SK-N-SH treated with all-trans-retinoic acid at 6 μM for 48 hours (cell line): ENCODE results near the gene NACAD.
A peak's percentile ranks its signal among the peaks of the same experiment; 100 is the strongest.

Experiments used
- ATAC-seq: fragments of 200-7000 bp; cut with Tn5 transposase; 3 replicates; pipeline ENCODE4 v1.9.1; 2020; ENCODE audit warnings: mild to moderate bottlenecking, moderate library complexity
- ARNTL ChIP-seq: fragments of 450-650 bp; formaldehyde crosslinking; IDR thresholded peaks from 2 replicates; pipeline ENCODE4 v1.5.0; 2020; ENCODE audit warnings: low read depth, mild to moderate bottlenecking, moderate library complexity, borderline replicate concordance
- BACH2 ChIP-seq: fragments of 250-450 bp; sonication (Bioruptor Pico); IDR thresholded peaks from 2 replicates; pipeline ENCODE4 v1.9.0; 2021; ENCODE audit warnings: mild to moderate bottlenecking, borderline replicate concordance
- CREB5 ChIP-seq: fragments of 250-450 bp; sonication (Bioruptor Pico); IDR thresholded peaks from 2 replicates; pipeline ENCODE4 v1.5.1; 2020; ENCODE audit warnings: low read depth, mild to moderate bottlenecking, moderate library complexity
- CSDC2 ChIP-seq: fragments of 250-450 bp; sonication (Bioruptor Pico); IDR thresholded peaks from 2 replicates; pipeline ENCODE4 v1.5.0; 2020; ENCODE audit warnings: mild to moderate bottlenecking, moderate library complexity
- CSRNP3 ChIP-seq: fragments of 250-450 bp; sonication (Bioruptor Pico); IDR thresholded peaks from 2 replicates; pipeline ENCODE4 v1.5.1; 2021; ENCODE audit warnings: mild to moderate bottlenecking, moderate library complexity
- ESRRG ChIP-seq: fragments of 250-450 bp; sonication (Bioruptor Pico); IDR thresholded peaks from 2 replicates; pipeline ENCODE4 v1.6.1; 2021; ENCODE audit warnings: mild to moderate bottlenecking
- GLIS3 ChIP-seq: fragments of 250-450 bp; sonication (Bioruptor Pico); IDR thresholded peaks from 2 replicates; pipeline ENCODE4 v1.5.0; 2020; ENCODE audit warnings: mild to moderate bottlenecking, moderate library complexity
- OSR1 ChIP-seq: fragments of 250-450 bp; sonication (Bioruptor Pico); IDR thresholded peaks from 2 replicates; pipeline ENCODE4 v1.8.0; 2022; ENCODE audit warnings: moderate library complexity, mild to moderate bottlenecking, inconsistent platforms
- PATZ1 ChIP-seq: fragments of 250-450 bp; sonication (Bioruptor Pico); IDR thresholded peaks from 2 replicates; pipeline ENCODE4 v1.8.0; 2020; ENCODE audit warnings: mild to moderate bottlenecking, moderate library complexity, borderline replicate concordance
- PPARA ChIP-seq: fragments of 250-450 bp; sonication (Bioruptor Pico); IDR thresholded peaks from 2 replicates; pipeline ENCODE4 v1.5.0; 2020; ENCODE audit warnings: mild to moderate bottlenecking, borderline replicate concordance
- RARB ChIP-seq: fragments of 250-450 bp; sonication (Bioruptor Pico); IDR thresholded peaks from 2 replicates; pipeline ENCODE4 v1.8.0; 2021; ENCODE audit warnings: mild to moderate bottlenecking, moderate library complexity
- SNAI2 ChIP-seq: fragments of 250-450 bp; sonication (Bioruptor Pico); IDR thresholded peaks from 2 replicates; pipeline ENCODE4 v1.5.0; 2020; ENCODE audit warnings: mild to moderate bottlenecking, moderate library complexity
- TOX ChIP-seq: fragments of 250-450 bp; sonication (Bioruptor Pico); IDR thresholded peaks from 2 replicates; pipeline ENCODE4 v1.8.0; 2021; ENCODE audit warnings: mild to moderate bottlenecking, moderate library complexity, borderline replicate concordance
- TSHZ2 ChIP-seq: fragments of 250-450 bp; sonication (Bioruptor Pico); IDR thresholded peaks from 2 replicates; pipeline ENCODE4 v1.5.0; 2020; ENCODE audit warnings: mild to moderate bottlenecking, moderate library complexity
- ZC3H10 ChIP-seq: fragments of 250-450 bp; sonication (Bioruptor Pico); IDR thresholded peaks from 2 replicates; pipeline ENCODE4 v1.5.1; 2021; ENCODE audit warnings: mild to moderate bottlenecking, moderate library complexity
- ZFP3 ChIP-seq: fragments of 250-450 bp; sonication (Bioruptor Pico); IDR thresholded peaks from 2 replicates; pipeline ENCODE4 v1.5.0; 2020; ENCODE audit warnings: mild to moderate bottlenecking, moderate library complexity
- ZNF70 ChIP-seq: fragments of 450-650 bp; formaldehyde crosslinking; IDR thresholded peaks from 2 replicates; pipeline ENCODE4 v1.5.0; 2020; ENCODE audit warnings: mild to moderate bottlenecking, moderate library complexity
- ZNF8 ChIP-seq: fragments of 450-650 bp; formaldehyde crosslinking; IDR thresholded peaks from 2 replicates; pipeline ENCODE4 v1.5.0; 2020; ENCODE audit warnings: mild to moderate bottlenecking, moderate library complexity

The NACAD gene

GRCh38 chr7:45033931-45034290, 54.9 kb downstream of the NACAD start:
- TF ChIP-seq TOX (CRISPR knock-in tag) (no peak), PATZ1 (CRISPR knock-in tag) (no peak), ZNF70 (CRISPR knock-in tag) (no peak), PPARA (CRISPR knock-in tag) (no peak), ZC3H10 (CRISPR knock-in tag) (no peak), CSRNP3 (CRISPR knock-in tag) (no peak), GLIS3 (CRISPR knock-in tag) (no peak), CSDC2 (CRISPR knock-in tag) (no peak), TSHZ2 (no peak), ESRRG (no peak), ZNF8 (no peak), RARB (CRISPR knock-in tag) (no peak), CREB5 (CRISPR knock-in tag) (no peak)
- ATAC-seq: peak; percentile 20

- TF ChIP-seq RARB (CRISPR knock-in tag): no peak
- TF ChIP-seq ESRRG: no peak
- no peak for TF ChIP-seq SNAI2 (CRISPR knock-in tag)
- no peak for TF ChIP-seq ARNTL (CRISPR knock-in tag)
- TF ChIP-seq ZNF8: no peak
- TF ChIP-seq ZC3H10 (CRISPR knock-in tag): no peak
- no peak for TF ChIP-seq GLIS3 (CRISPR knock-in tag)
- TF ChIP-seq ZNF70 (CRISPR knock-in tag): no peak
- TF ChIP-seq BACH2 (CRISPR knock-in tag): no peak
- TF ChIP-seq TOX (CRISPR knock-in tag): no peak
- TF ChIP-seq TSHZ2: no peak
- no peak for TF ChIP-seq OSR1 (CRISPR knock-in tag)
- TF ChIP-seq PATZ1 (CRISPR knock-in tag): no peak
- TF ChIP-seq ZFP3 (CRISPR knock-in tag): no peak
- TF ChIP-seq PPARA (CRISPR knock-in tag): no peak
- TF ChIP-seq, all 23 proteins: peak for 0
- peak; percentile 36; the same call in 2 of the 3 replicates for ATAC-seq
These were observed 55.4 kb downstream of the NACAD start for GRCh38 chr7:45033261-45033930.
